Loucy (cell line): ENCODE measurements around the gene TPSD1.
"Not testable (repeated sequence)": the region's sequence is repeated elsewhere in the genome, so short reads cannot be mapped to it uniquely, and the experiment has no call there.

ENCODE experiments used
- CTCF ChIP-seq: fragments of 200-600 bp; sonication (generic); conservative IDR thresholded peaks from 2 replicates; pipeline ENCODE4 v1.5.1; 2014; ENCODE audit warnings: mild to moderate bottlenecking, antibody characterized with exemption, low read length
- EZH2phosphoT487 ChIP-seq: fragments of 200-600 bp; IDR thresholded peaks from 2 replicates; pipeline ENCODE4 v1.6.1; 2018; ENCODE audit warnings: antibody characterized with exemption, mild to moderate bottlenecking, moderate library complexity, borderline replicate concordance

- not testable (repeated sequence) for TF ChIP-seq CTCF, EZH2phosphoT487
These were observed 25.2 kb upstream of the TPSD1 start for GRCh38 chr16:1230471-1231212.
